SK-N-SH treated with all-trans-retinoic acid at 6 μM for 48 hours (cell line): ENCODE results near the gene RBM17.

ENCODE experiments used
- ATAC-seq: fragments of 200-7000 bp; cut with Tn5 transposase; 3 replicates; pipeline ENCODE4 v1.9.1; 2020; ENCODE audit warnings: mild to moderate bottlenecking, moderate library complexity
- ARNTL ChIP-seq: fragments of 450-650 bp; formaldehyde crosslinking; IDR thresholded peaks from 2 replicates; pipeline ENCODE4 v1.5.0; 2020; ENCODE audit warnings: low read depth, mild to moderate bottlenecking, moderate library complexity, borderline replicate concordance
- BACH2 ChIP-seq: fragments of 250-450 bp; sonication (Bioruptor Pico); IDR thresholded peaks from 2 replicates; pipeline ENCODE4 v1.9.0; 2021; ENCODE audit warnings: mild to moderate bottlenecking, borderline replicate concordance
- CSDC2 ChIP-seq: fragments of 250-450 bp; sonication (Bioruptor Pico); IDR thresholded peaks from 2 replicates; pipeline ENCODE4 v1.5.0; 2020; ENCODE audit warnings: mild to moderate bottlenecking, moderate library complexity
- ESRRG ChIP-seq: fragments of 250-450 bp; sonication (Bioruptor Pico); IDR thresholded peaks from 2 replicates; pipeline ENCODE4 v1.6.1; 2021; ENCODE audit warnings: mild to moderate bottlenecking
- GLIS3 ChIP-seq: fragments of 250-450 bp; sonication (Bioruptor Pico); IDR thresholded peaks from 2 replicates; pipeline ENCODE4 v1.5.0; 2020; ENCODE audit warnings: mild to moderate bottlenecking, moderate library complexity
- ISL1 ChIP-seq: fragments of 250-450 bp; sonication (Bioruptor Pico); IDR thresholded peaks from 2 replicates; pipeline ENCODE4 v2.1.2; 2022; ENCODE audit warnings: mild to moderate bottlenecking, moderate library complexity
- OSR1 ChIP-seq: fragments of 250-450 bp; sonication (Bioruptor Pico); IDR thresholded peaks from 2 replicates; pipeline ENCODE4 v1.8.0; 2022; ENCODE audit warnings: moderate library complexity, mild to moderate bottlenecking, inconsistent platforms
- PPARA ChIP-seq: fragments of 250-450 bp; sonication (Bioruptor Pico); IDR thresholded peaks from 2 replicates; pipeline ENCODE4 v1.5.0; 2020; ENCODE audit warnings: mild to moderate bottlenecking, borderline replicate concordance
- RARB ChIP-seq: fragments of 250-450 bp; sonication (Bioruptor Pico); IDR thresholded peaks from 2 replicates; pipeline ENCODE4 v1.8.0; 2021; ENCODE audit warnings: mild to moderate bottlenecking, moderate library complexity
- SNAI2 ChIP-seq: fragments of 250-450 bp; sonication (Bioruptor Pico); IDR thresholded peaks from 2 replicates; pipeline ENCODE4 v1.5.0; 2020; ENCODE audit warnings: mild to moderate bottlenecking, moderate library complexity
- TCF4 ChIP-seq: fragments of 250-450 bp; sonication (Bioruptor Pico); IDR thresholded peaks from 2 replicates; pipeline ENCODE4 v1.8.0; 2021; ENCODE audit warnings: mild to moderate bottlenecking, moderate library complexity, borderline replicate concordance
- TOX ChIP-seq: fragments of 250-450 bp; sonication (Bioruptor Pico); IDR thresholded peaks from 2 replicates; pipeline ENCODE4 v1.8.0; 2021; ENCODE audit warnings: mild to moderate bottlenecking, moderate library complexity, borderline replicate concordance
- ZC3H10 ChIP-seq: fragments of 250-450 bp; sonication (Bioruptor Pico); IDR thresholded peaks from 2 replicates; pipeline ENCODE4 v1.5.1; 2021; ENCODE audit warnings: mild to moderate bottlenecking, moderate library complexity
- ZFP3 ChIP-seq: fragments of 250-450 bp; sonication (Bioruptor Pico); IDR thresholded peaks from 2 replicates; pipeline ENCODE4 v1.5.0; 2020; ENCODE audit warnings: mild to moderate bottlenecking, moderate library complexity
- ZNF565 ChIP-seq: fragments of 450-650 bp; formaldehyde crosslinking; conservative IDR thresholded peaks from 2 replicates; pipeline ENCODE4 v1.5.0; 2020; ENCODE audit warnings: low read depth, mild to moderate bottlenecking, moderate library complexity
- ZNF8 ChIP-seq: fragments of 450-650 bp; formaldehyde crosslinking; IDR thresholded peaks from 2 replicates; pipeline ENCODE4 v1.5.0; 2020; ENCODE audit warnings: mild to moderate bottlenecking, moderate library complexity
- TF ChIP-seq, protein P1 (sequence below): fragments of 250-450 bp; sonication (Bioruptor Pico); IDR thresholded peaks from 2 replicates; pipeline ENCODE4 v1.5.1; 2021; ENCODE audit warnings: mild to moderate bottlenecking, moderate library complexity
- TF ChIP-seq, protein P2 (sequence below): fragments of 250-450 bp; sonication (Bioruptor Pico); IDR thresholded peaks from 2 replicates; pipeline ENCODE4 v1.8.0; 2020; ENCODE audit warnings: mild to moderate bottlenecking, moderate library complexity, borderline replicate concordance
- TF ChIP-seq, protein P3 (sequence below): fragments of 250-450 bp; sonication (Bioruptor Pico); IDR thresholded peaks from 2 replicates; pipeline ENCODE4 v1.5.0; 2020; ENCODE audit warnings: mild to moderate bottlenecking, moderate library complexity
- TF ChIP-seq, protein P4 (sequence below): fragments of 250-450 bp; sonication (Bioruptor Pico); IDR thresholded peaks from 2 replicates; pipeline ENCODE4 v1.8.0; 2021; ENCODE audit warnings: low read depth, mild to moderate bottlenecking, moderate library complexity, borderline replicate concordance
- TF ChIP-seq, protein P5 (sequence below): fragments of 250-450 bp; sonication (Bioruptor Pico); IDR thresholded peaks from 2 replicates; pipeline ENCODE4 v1.5.1; 2020; ENCODE audit warnings: low read depth, mild to moderate bottlenecking, moderate library complexity

The RBM17 gene

DNA sequence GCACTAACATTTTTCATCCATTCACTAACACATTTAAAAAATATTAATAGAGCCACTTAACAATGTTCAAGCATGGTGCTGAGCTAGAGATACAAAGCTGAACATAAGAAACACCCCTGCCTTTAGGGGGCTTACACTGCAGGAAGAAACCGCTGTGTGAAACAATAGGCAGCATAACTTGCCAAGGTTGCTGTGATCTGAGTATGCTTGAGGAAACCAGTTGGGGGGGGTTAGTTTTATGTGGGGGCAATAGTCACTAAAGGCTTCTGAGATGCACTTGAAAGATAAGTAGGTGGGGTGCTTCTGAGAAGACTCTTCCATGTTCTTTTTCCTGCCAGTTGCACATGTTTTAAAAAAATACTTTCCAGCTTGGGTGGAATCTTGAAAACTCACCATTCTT, 2.8 kb downstream of the RBM17 start:
- no peak for ATAC-seq
- TF ChIP-seq ZNF565 (no peak), ZC3H10 (CRISPR knock-in tag) (no peak), ZFP3 (CRISPR knock-in tag) (no peak), ESRRG (CRISPR knock-in tag) (no peak), GLIS3 (CRISPR knock-in tag) (no peak), BACH2 (CRISPR knock-in tag) (no peak), PPARA (CRISPR knock-in tag) (no peak), ZNF8 (no peak), ISL1 (no peak), CSDC2 (CRISPR knock-in tag) (no peak), TCF4 (CRISPR knock-in tag) (no peak), SNAI2 (no peak), TOX (CRISPR knock-in tag) (no peak)
- TF ChIP-seq, protein P1, sequence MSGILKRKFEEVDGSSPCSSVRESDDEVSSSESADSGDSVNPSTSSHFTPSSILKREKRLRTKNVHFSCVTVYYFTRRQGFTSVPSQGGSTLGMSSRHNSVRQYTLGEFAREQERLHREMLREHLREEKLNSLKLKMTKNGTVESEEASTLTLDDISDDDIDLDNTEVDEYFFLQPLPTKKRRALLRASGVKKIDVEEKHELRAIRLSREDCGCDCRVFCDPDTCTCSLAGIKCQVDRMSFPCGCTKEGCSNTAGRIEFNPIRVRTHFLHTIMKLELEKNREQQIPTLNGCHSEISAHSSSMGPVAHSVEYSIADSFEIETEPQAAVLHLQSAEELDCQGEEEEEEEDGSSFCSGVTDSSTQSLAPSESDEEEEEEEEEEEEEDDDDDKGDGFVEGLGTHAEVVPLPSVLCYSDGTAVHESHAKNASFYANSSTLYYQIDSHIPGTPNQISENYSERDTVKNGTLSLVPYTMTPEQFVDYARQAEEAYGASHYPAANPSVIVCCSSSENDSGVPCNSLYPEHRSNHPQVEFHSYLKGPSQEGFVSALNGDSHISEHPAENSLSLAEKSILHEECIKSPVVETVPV (CRISPR knock-in tag), result no peak
- TF ChIP-seq, protein P2, sequence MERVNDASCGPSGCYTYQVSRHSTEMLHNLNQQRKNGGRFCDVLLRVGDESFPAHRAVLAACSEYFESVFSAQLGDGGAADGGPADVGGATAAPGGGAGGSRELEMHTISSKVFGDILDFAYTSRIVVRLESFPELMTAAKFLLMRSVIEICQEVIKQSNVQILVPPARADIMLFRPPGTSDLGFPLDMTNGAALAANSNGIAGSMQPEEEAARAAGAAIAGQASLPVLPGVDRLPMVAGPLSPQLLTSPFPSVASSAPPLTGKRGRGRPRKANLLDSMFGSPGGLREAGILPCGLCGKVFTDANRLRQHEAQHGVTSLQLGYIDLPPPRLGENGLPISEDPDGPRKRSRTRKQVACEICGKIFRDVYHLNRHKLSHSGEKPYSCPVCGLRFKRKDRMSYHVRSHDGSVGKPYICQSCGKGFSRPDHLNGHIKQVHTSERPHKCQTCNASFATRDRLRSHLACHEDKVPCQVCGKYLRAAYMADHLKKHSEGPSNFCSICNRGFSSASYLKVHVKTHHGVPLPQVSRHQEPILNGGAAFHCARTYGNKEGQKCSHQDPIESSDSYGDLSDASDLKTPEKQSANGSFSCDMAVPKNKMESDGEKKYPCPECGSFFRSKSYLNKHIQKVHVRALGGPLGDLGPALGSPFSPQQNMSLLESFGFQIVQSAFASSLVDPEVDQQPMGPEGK (CRISPR knock-in tag), result no peak
- TF ChIP-seq, protein P3, sequence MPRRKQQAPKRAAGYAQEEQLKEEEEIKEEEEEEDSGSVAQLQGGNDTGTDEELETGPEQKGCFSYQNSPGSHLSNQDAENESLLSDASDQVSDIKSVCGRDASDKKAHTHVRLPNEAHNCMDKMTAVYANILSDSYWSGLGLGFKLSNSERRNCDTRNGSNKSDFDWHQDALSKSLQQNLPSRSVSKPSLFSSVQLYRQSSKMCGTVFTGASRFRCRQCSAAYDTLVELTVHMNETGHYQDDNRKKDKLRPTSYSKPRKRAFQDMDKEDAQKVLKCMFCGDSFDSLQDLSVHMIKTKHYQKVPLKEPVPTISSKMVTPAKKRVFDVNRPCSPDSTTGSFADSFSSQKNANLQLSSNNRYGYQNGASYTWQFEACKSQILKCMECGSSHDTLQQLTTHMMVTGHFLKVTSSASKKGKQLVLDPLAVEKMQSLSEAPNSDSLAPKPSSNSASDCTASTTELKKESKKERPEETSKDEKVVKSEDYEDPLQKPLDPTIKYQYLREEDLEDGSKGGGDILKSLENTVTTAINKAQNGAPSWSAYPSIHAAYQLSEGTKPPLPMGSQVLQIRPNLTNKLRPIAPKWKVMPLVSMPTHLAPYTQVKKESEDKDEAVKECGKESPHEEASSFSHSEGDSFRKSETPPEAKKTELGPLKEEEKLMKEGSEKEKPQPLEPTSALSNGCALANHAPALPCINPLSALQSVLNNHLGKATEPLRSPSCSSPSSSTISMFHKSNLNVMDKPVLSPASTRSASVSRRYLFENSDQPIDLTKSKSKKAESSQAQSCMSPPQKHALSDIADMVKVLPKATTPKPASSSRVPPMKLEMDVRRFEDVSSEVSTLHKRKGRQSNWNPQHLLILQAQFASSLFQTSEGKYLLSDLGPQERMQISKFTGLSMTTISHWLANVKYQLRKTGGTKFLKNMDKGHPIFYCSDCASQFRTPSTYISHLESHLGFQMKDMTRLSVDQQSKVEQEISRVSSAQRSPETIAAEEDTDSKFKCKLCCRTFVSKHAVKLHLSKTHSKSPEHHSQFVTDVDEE (CRISPR knock-in tag), result no peak
- TF ChIP-seq, protein P4, sequence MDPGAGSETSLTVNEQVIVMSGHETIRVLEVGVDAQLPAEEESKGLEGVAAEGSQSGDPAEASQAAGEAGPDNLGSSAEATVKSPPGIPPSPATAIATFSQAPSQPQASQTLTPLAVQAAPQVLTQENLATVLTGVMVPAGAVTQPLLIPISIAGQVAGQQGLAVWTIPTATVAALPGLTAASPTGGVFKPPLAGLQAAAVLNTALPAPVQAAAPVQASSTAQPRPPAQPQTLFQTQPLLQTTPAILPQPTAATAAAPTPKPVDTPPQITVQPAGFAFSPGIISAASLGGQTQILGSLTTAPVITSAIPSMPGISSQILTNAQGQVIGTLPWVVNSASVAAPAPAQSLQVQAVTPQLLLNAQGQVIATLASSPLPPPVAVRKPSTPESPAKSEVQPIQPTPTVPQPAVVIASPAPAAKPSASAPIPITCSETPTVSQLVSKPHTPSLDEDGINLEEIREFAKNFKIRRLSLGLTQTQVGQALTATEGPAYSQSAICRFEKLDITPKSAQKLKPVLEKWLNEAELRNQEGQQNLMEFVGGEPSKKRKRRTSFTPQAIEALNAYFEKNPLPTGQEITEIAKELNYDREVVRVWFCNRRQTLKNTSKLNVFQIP (CRISPR knock-in tag), result no peak

DNA sequence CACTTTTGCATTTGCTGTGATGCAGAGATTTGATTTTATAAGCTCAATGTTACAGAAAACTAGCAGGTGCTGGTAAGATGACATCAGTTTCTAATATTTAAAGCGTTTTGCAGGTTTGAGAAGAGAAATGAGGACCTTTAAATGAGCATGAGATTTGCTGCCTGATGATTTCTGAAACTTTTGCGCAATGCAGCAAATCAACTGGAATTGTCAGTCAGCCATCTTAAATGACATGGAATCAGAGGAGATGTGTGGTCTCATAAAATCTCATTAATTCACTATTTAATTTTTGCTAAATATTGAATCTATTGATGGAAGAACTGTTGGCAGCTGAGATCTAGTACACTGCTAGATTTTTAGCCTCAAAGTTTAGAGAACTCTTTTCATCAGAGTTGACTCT, 3.9 kb downstream of the RBM17 start:
- ATAC-seq, result no peak
- TF ChIP-seq ZNF565 (no peak), ESRRG (CRISPR knock-in tag) (no peak), ZC3H10 (CRISPR knock-in tag) (no peak), RARB (CRISPR knock-in tag) (no peak), ARNTL (CRISPR knock-in tag) (no peak), OSR1 (CRISPR knock-in tag) (no peak), TCF4 (CRISPR knock-in tag) (no peak), SNAI2 (no peak)
- TF ChIP-seq, protein P2 (CRISPR knock-in tag), result no peak
- TF ChIP-seq, protein P4 (CRISPR knock-in tag), result no peak
- TF ChIP-seq, protein P5, sequence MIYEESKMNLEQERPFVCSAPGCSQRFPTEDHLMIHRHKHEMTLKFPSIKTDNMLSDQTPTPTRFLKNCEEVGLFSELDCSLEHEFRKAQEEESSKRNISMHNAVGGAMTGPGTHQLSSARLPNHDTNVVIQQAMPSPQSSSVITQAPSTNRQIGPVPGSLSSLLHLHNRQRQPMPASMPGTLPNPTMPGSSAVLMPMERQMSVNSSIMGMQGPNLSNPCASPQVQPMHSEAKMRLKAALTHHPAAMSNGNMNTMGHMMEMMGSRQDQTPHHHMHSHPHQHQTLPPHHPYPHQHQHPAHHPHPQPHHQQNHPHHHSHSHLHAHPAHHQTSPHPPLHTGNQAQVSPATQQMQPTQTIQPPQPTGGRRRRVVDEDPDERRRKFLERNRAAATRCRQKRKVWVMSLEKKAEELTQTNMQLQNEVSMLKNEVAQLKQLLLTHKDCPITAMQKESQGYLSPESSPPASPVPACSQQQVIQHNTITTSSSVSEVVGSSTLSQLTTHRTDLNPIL (CRISPR knock-in tag), result no peak
